HL-60 (cell line): ENCODE measurements around the gene MALL.

ENCODE experiments used
- DNase-seq, 2 experiments: peaks; one replicate each; pipeline ENCODE4 v3.0.0-alpha.2; 2010 to 2020; ENCODE audit warnings: low read depth in 1 of 2, low spot score in 1 of 2
- H3K27ac ChIP-seq: fragments of 250-450 bp; sonication (Bioruptor Pico); replicated peaks from 2 replicates; pipeline ENCODE4 v1.5.1; 2020; ENCODE audit warnings: mild to moderate bottlenecking, moderate library complexity
- H3K27me3 ChIP-seq: fragments of 250-450 bp; sonication (Bioruptor Pico); 2 replicates; pipeline ENCODE4 v1.5.1; 2021; ENCODE audit warnings: mild to moderate bottlenecking, moderate library complexity; ENCODE audit not compliant: insufficient read depth, poor library complexity, severe bottlenecking
- H3K4me3 ChIP-seq: replicated peaks from 2 replicates; pipeline ENCODE4 v1.5.1; 2011; ENCODE audit warnings: mild to moderate bottlenecking, control low read depth, low read length; ENCODE audit not compliant: insufficient read depth
- CTCF ChIP-seq: IDR thresholded peaks from one replicate; pipeline ENCODE4 v1.5.1; 2011; ENCODE audit warnings: low read length, control low read depth, inconsistent platforms; ENCODE audit not compliant: insufficient read depth
- GABPA ChIP-seq: IDR thresholded peaks from 2 replicates; pipeline ENCODE4 v1.6.1; 2012; ENCODE audit warnings: low read depth
- POLR2AphosphoS5 ChIP-seq: IDR thresholded peaks from 2 replicates; pipeline ENCODE4 v1.6.1; 2012; ENCODE audit warnings: low read depth
- REST ChIP-seq: IDR thresholded peaks from 2 replicates; pipeline ENCODE4 v1.6.1; 2012; ENCODE audit warnings: low read depth; ENCODE audit not compliant: insufficient replicate concordance
- SPI1 ChIP-seq: IDR thresholded peaks from 2 replicates; pipeline ENCODE4 v1.6.1; 2012; ENCODE audit warnings: low read depth, mild to moderate bottlenecking, borderline replicate concordance

MALL gene

DNA sequence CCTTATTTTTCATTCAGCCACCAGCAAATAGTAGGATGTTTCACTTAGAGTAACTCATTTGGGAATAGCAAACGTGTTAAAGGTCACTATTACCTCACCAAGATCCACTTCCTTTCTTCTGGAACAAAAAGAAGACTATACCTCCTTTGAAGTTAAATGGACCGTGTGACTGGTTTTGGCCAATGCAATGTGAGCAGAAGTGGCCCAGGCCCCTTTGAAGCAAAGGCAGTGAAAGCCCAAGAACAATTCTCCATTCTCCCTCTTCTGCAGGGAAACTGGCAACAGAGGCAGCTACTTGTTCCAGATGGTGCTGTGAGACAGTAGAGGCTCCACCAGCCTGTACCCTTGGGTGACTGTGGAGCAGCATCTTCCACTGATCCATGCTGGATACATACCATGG, 11.3 kb upstream of the MALL start:
- TF ChIP-seq SPI1 = no peak
- TF ChIP-seq REST = no peak
- H3K27me3 ChIP-seq = peaks cover 2% of the 10 kb centered on the region
- H3K27ac ChIP-seq = no peak overlapping the region
- H3K4me3 ChIP-seq = no peak overlapping the region
- DNase-seq = no peak

- no peak for TF ChIP-seq SPI1
- TF ChIP-seq GABPA = no peak
- no peak for TF ChIP-seq CTCF
- TF ChIP-seq REST = no peak
- TF ChIP-seq POLR2AphosphoS5 = no peak
- Histone ChIP-seq H3K4me3 (no peak overlapping the region), H3K27me3 (peaks cover 2% of the 10 kb centered on the region), H3K27ac (no peak overlapping the region)
- no peak for DNase-seq
These were observed 10.6 kb upstream of the MALL start for GRCh38 chr2:110126086-110126773.

- Histone ChIP-seq H3K4me3 (no peak overlapping the region), H3K27me3 (peaks cover 2% of the 10 kb centered on the region), H3K27ac (no peak overlapping the region)
- TF ChIP-seq SPI1 (no peak), POLR2AphosphoS5 (no peak), GABPA (no peak), CTCF (no peak)
- DNase-seq = no peak
These were observed 9.5 kb upstream of the MALL start for GRCh38 chr2:110124939-110125691.

- Histone ChIP-seq H3K4me3 (no peak overlapping the region), H3K27me3 (peaks cover 2% of the 10 kb centered on the region), H3K27ac (no peak overlapping the region)
- DNase-seq = no peak
- TF ChIP-seq GABPA (no peak), POLR2AphosphoS5 (no peak), REST (no peak), CTCF (no peak)
These were observed 8.6 kb upstream of the MALL start for GRCh38 chr2:110124038-110124825.
